ENCODE measurements around the gene CTNNAL1.
"Not testable (repeated sequence)": the region's sequence is repeated elsewhere in the genome, so short reads cannot be mapped to it uniquely, and the experiment has no call there.

Gene CTNNAL1, protein sequence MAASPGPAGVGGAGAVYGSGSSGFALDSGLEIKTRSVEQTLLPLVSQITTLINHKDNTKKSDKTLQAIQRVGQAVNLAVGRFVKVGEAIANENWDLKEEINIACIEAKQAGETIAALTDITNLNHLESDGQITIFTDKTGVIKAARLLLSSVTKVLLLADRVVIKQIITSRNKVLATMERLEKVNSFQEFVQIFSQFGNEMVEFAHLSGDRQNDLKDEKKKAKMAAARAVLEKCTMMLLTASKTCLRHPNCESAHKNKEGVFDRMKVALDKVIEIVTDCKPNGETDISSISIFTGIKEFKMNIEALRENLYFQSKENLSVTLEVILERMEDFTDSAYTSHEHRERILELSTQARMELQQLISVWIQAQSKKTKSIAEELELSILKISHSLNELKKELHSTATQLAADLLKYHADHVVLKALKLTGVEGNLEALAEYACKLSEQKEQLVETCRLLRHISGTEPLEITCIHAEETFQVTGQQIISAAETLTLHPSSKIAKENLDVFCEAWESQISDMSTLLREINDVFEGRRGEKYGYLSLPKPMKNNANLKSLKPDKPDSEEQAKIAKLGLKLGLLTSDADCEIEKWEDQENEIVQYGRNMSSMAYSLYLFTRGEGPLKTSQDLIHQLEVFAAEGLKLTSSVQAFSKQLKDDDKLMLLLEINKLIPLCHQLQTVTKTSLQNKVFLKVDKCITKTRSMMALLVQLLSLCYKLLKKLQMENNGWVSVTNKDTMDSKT

DNA sequence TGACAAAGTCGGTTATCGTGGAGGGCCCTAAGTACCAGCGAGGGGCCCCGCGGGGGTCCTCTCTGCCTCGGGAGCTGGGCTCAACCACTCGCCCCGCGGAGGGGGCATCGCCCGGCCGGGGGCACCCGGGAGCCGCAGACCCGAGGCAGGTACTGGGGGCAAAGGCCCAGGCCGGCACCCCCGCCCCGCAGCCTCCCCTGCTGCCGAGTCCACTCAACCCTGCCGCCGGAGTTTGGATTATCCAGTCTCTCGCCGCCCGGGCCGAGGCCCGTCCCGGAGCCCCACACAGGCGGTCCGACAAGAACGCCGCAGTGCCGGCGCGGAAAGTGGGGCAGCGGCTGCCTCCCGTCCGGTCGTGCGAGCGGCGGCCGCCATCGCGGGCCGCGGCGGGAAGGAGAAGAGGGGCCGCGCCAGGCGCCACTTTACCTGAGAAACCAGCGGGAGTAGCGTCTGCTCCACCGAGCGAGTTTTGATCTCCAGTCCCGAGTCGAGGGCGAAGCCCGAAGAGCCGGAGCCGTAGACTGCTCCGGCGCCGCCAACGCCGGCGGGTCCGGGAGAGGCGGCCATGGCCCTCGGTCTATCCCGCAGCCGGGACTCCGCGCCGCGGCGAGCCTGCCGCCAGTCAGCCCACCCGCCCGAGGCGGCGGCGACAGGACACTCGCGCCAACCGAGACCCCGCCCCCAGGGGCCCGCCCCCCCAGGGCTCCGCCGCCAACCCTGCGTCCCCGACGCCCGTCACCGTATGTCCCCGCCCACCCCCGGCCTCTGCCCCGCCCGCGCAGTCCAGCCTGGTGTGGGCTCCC lies at the start of gene CTNNAL1:
Gene CTNNAL1, minus strand, starts transcription at position 624 of the 803 bp plus-strand sequence. Its CDS starts 57 bp downstream, at position 567.
- peak; percentile 90 to 91 for DNase-seq

DNA sequence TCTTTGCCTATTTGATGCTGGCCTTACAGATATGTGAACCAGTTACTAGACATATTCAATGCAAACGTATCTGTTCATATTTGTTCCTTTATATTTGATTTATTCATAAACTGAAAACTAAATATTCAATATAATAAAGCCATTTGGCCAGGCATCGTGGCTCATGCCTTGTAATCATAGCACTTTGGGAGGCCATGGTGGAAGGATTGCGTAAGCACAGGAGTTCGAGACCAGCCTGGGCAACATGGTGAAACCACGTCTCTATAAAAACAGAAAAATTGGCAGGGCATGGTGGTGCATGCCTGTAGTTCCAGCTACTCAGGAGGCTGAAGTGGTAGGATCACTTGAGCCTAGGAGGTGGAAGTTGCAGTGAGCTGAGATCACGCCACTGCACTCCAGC lies 49.2 kb upstream of the CTNNAL1 start:
- no peak for DNase-seq

DNA sequence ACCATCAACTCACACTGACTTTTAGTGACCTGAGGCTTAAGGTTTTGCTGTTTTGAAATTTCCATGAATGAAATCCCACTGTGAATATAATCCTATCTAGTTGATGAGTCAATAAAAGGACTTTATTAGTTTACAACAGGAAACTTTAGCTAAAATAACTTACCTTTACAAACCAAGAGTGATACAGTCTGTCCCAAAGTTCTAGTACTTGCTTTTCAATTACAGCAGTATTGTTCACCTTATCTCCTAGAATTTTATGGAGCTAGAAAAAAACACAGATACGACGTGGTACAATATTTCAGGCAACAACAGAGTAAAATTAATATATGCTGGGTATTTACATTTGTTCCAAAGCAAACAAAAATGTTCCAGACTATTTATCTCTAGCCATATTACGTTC lies 46.9 kb upstream of the CTNNAL1 start:
- no peak for DNase-seq

DNA sequence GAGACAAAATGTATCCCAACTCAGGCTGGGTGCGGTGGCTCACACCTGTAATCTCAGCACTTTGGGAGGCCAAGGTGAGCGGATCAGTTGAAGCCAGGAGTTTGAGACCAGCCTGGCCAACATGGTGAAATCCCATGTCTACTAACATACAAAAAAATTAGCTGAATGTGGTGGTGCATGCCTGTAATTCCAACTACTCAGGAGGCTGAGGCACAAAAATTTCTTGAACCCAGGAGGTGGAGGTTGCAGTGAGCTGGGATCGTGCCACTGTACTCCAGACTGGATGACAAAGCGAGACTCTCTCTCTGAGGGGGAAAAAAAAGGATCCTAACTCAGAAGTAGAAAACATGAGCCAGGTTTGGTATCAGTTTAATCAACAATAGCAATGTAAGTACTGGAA lies 39.8 kb upstream of the CTNNAL1 start:
- DNase-seq: not testable (repeated sequence)

DNA sequence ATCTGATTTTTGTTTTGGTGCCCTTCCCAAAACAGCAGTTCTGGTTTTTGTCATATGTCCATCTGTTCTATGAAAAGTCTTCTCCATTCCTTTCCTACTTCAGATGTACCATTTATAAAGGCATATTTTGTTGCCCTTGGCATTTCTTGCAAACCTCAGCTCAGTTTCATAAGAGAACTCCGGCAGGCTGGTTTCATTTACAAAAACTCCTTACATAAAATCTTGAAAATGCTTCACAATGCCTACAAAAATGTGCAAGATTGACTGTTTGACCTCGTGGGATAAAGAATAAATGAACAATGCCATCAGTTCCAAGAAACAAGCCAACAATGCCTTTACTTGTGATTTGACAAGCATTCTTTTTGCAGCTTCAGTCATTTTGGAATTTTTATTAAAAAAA lies 39.1 kb upstream of the CTNNAL1 start:
- no peak for DNase-seq

DNA sequence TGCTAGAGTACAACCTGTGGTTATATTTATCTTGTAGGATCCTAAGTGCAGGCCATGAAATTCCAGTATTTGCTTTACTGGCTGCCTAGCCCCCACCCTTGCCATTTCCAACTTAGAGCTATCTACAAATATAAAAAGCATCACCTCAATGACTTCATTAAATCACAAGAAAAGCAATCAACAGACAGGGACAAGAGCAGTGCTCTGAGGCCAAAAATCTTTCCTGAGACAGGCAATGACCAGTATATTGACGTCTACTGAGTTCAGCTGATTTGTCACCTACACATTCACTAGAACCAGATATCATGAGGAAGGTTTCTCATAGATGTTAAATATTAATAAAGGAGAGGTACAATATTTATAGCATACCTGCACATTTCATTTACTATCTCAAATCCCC lies 38.4 kb upstream of the CTNNAL1 start:
- DNase-seq: no peak

DNA sequence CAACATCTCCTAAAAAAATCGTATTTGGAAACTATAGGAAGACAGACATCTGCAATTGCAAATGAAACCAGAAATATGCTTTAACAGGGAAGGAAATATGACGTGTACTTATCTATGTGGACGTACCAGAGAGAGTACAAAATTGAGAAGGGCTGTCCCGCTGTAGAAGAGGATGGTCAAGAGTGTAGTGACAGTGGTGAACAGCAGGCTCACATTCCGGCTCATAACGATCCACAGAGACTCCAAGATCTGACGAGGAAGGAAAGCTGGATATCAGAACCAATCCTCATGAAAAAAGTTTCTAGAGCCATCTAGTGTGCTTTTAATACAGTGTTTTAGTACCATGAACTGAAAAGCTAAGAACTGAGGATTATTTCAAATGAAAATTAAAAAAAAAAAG lies 37.1 kb upstream of the CTNNAL1 start:
- no peak for DNase-seq

DNA sequence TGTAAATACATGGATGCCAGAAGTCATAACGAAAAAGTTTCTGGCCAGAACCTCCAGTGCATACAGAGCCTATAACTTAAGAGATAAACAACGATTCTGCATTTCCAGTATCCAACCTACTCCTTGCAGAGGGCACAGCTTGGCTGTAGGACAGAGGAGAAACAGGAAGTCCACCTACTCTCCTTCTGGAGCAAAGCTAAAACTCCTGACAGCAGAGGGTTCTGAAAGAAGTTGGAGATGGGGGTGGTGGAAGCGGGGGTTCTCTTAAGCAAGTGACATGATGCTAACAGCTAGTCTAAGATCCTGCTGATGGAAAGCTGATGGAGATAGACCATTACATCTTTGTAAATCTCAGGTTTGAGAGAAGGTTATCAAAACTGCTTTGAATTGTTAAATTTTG lies 35.5 kb upstream of the CTNNAL1 start:
- DNase-seq: no peak

DNA sequence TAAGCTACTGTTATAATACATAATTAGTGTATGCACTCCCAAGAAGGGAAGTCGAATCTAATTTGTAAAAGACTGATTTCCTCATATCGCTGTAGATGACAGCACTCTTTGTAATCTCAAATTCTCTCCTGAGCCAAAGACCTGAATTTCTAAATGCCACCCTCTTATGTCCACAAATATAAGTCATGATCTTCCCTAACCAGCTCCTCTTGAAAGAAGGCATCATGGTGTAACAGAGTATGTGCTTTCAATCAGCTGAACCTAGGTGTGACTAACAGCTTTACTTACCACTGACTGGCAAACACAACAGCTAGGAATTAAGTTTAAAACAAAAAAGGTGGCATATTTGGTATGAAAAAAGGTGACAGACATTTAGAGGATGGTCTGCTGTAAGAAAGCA lies 34.0 kb upstream of the CTNNAL1 start:
- DNase-seq: no peak

DNA sequence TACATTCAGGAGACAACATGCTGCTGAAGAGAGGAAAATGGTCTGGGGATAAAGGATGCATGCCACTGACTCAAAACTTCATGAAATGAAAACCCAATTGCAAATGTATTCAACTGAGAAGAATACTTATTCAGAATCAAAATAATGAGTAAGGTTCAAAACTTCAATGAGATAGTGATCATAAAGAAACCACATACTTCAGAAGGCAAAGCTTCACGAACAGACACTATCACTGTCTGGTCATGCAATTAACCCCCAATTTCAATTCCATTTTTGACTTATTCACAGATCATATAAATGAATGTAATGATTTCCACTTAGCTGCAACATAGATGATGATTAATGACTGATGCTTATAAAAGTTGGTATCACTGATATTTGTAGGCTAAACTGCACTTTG lies 33.0 kb upstream of the CTNNAL1 start:
- DNase-seq: no peak

DNA sequence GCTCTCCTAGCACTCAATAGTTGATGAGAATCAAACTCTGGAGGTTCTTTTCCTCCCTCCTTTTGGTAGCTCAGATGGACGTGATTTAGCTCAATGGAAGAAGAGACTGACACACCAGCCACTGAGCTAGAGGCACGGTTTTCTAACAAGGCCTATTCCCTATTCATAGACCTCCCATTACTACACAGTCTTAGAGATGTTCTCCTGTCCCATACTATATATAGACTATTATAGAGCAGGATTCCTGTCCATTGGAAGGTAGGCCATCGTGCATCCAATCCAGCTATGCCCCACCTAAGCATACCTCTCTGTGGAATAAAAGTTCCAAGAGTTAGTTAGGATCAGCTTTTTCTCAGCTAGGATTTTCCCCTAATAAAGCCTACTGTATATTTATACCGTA lies 30.3 kb upstream of the CTNNAL1 start:
- DNase-seq: no peak

DNA sequence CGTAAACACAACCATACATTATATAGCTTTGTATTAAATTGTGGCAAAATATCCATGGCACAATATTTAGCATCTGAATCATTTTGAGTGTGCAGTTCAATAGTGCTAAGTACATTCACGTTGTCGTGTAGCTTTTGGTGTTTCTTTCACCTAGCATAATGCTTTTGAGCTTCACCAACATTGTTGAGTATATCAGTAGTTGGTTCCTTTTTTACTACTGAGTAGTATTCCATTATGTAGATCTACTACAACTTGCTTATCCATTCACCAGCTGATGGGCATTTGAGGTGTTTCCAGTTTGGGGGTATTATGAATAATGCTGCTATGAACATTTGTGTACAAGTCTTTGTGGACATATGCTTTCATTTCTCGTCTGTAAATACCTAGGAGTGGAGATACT lies 27.3 kb upstream of the CTNNAL1 start:
- DNase-seq: no peak

DNA sequence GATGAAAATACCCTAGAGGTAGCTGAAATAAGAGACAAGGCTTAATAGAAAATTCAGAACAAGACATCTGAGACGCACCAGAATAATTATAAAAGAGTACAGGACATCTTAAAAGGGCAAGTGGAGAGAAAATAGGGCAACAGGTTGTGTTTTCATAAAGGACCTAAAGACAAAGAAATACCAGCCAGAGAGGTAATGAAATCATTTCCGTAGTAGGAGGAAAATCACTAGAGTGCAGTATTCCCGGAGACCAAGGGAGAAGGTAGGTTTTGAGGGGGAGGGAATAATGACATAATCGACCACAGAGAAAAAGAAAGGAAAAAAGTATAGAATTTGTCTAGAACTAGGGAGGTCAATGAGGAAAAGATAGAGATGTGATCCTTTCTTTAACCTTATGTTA lies 26.2 kb upstream of the CTNNAL1 start:
- no peak for DNase-seq

DNA sequence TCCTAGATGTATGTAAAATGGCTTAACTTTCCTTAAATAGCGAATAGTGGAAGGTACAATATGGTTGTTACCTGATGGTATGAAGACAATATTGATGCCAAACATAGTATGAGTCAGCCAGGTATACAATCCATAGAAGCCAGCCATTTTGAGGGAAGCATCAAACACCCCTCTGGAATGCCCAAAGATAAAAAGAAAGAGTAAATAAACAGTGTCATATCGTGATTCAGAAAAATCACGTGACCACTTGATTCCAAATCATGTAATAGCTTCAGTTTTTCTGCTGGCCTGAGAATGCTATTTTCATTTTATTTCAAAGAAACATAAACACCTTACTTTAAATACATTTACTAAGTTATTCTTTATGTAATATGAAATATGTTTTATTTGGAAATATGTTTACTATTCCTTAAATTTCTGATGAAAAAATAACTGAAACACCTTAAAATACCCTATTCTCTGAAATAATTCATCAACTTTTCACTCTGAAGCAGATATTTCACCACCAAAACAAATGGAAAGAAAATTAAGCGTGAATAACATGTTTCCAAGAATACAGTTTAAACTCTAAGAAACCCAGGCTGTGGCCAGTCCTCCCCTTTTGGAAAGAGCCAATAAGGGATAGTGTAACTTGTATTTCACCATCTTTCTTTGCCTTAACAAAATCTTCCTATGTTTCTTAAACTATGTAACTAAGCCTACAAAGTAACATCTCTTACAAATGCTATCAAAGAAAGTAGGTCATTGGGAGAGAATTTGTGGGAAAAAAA lies 24.8 kb upstream of the CTNNAL1 start:
- no peak for DNase-seq

DNA sequence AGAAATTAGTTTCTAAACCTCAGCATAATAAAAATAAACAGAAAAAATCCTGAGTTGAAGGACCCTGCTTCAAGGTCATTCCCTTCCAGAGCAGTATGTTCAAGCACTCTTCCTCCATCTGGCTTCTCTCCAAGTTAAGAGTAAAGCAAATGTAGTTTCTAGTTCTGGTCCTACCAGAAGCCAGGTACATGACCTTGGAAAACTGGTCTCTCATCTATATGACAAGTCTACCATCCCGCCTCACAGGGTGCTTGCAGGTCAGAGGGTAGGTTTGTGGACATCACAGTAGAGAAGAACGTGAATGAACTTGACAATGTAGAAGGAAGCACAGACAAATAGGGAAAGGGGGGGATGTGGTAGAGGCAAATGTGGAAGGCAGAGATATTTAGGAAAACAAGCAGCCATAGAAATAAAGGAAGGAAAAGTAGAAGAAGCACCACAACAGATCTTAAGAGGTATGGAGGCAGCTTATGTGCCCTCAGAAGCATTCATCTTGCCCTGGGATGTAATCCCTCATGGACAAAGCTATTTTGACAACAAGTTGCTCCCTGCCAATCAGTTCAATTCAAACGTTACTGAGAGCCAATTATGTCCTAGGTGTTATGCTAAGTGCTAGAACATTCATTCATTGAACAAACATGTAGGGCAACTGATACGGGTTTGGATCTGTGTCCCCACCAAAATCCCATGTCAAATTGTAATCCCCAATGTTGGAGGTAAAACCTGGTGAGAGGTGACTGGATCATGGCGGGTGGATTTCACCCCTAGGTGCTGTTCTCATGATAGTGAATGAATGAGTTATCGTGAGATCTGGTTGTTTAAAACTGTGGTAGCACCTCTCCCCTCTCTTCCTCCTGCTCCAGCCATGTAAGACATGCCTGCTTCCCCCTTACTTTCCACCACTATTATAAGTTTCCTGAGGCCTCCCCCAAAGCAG lies 23.7 kb upstream of the CTNNAL1 start:
- DNase-seq: no peak

DNA sequence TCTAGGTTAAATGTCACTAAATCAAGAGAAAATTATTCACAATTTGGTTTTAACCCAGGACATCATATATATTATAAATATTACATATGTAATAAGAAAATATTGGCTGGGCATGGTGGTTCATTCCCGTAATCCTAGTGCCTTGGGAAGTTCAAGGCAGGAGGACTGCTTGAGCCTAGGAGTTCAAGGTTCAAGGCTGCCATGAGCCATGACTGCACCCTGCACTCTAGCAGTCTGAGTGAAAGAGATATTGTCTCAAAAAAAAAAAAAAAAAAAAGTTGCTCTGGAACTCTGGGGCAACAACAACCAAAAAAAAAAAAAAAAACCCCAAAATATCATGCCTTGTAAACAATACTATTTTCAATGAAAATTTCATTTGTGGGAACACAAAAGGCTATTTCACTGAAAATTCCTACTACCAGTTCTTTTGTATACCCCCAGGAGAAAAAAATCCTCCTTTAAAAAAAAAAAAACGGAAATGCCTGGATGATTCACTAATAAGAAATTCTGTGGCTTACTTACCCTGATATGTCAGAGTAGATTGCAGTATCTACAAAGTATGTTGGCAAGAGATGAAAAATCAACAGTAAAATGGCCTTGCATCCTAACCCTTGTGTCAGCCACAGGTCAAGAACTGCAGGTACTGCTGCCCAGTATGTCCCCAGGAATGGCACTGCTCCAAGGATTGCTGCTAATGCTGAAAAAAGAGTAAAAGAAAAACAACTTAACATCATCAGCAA lies 22.6 kb upstream of the CTNNAL1 start:
- DNase-seq: no peak

DNA sequence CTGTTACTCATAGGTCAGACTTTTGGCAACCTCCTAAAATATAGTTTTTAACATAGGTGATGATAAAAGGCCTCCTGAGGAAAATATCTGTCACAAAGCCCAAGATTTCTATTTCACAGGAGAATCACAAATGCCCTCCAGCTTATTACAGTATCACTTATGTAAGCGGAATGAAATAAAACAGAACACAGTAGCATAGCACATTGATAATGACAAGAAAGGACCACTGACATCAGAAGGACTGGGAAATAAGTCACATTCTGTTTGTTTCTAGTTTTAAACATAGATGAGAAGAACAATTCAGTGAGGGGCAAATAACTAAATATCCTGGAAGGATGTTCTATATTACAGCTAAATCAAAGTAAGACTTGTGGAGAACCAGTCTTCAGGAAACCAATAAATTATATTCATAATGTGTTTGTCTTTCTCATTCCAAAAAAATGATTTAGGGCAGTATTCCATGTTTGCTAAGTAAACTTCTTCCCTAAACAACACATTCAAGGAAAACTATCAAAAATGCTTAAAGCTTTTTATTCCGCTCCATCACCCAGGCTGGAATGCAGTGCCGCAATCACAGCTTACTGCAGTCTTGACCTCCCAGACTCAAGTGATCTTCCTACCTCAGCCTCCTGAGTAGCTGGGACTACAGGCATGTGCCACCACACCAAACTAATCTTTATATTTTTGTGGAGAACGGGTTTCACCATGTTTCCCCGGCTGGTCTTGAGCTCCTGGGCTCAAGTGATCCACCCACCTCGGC lies 20.8 kb upstream of the CTNNAL1 start:
- no peak for DNase-seq

DNA sequence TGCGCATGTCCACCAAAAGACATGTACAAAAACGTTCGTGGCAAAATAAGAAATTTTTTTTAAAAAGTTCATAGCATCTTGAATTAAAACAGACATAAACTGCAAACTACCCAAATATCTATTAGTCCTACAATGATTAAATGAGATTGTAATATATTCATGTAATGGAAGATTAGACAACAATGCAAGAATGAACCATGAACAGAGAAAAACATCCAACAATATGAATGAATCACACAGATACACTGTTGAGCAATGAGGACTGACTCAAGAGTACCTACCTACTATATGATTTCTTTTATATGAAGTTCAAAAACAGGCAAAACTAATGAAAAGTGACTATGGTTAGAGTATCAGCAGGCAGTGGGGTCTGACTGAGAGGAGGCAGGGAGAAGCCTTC lies 17.9 kb upstream of the CTNNAL1 start:
- DNase-seq: no peak

DNA sequence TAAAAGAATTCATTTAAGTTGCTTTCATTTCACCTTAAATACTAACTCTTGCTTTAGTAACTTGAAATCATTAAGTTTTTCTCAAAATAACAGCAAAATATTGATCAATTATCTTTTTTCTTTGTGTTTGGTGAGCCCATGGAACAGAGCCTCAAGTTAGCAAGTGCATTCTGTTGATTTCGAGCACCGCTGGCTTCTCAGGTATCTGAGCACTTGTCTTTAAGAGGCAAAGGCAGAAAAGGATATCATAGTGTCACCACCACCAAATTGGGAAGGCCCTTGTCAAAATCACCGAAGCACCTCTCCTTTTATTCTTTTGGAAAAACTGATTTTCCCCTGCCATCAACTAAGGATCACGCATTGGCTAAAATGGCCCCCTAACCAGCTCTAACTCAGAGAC lies 17.1 kb upstream of the CTNNAL1 start:
- no peak for DNase-seq

DNA sequence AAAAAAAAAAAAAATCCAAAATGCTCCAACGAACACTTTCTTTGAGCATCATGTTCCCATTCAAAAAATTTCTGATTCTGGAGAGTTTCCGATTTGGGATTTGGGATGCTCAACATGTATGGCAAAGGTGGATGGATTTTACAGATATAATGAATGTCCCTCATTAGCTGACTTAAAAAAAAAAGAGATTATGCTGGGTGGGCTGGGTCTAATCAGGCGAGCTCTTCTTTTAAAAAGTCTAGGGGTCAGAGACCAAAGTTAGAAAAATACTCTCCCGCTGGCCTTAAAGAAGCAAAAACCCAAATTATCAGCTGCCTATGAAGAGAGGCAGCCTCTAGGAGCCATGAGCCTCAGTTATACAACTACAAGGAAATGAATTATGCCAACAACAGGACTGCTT lies 15.2 kb upstream of the CTNNAL1 start:
- DNase-seq: no peak
